ENCODE data around the gene MIB1. TPM values are rescaled to one million over a fixed set of nuclear protein-coding genes. Genes with fewer than 3 reads are reported as not detected.

MIB1 gene
- total RNA-seq, 1 experiment from 2014 or later = 56.1 TPM

GRCh38 chr18:21701621-21702020 lies 39.0 kb upstream of the MIB1 start:
- intact Hi-C loops (cut with micrococcal nuclease) = loop anchor here (5.0 kb wide), 2 partner anchors 41 to 69 kb away; partner anchors contain the start of gene MIB1
- Histone ChIP-seq H3K9me2 (ENCODE audit: insufficient read depth) (no peaks in the 10 kb centered on the region), H3K4me1 (ENCODE audit: control insufficient read depth in 1 of 2, insufficient read depth in 2 of 2, low read length in 2 of 2) (peaks cover 11 to 16% of the 10 kb centered on the region in 2 experiments; a peak in 3 of 4 replicates), H4K20me1 (ENCODE audit: insufficient read depth) (no peaks in the 10 kb centered on the region), H3K36me3 (ENCODE audit: control insufficient read depth in 1 of 2, insufficient read depth in 2 of 2, low read length in 2 of 2) (peaks cover 4 to 25% of the 10 kb centered on the region in 2 experiments; a peak in 2 of 4 replicates), H3K27ac (ENCODE audit: low read depth, low read length) (no peak overlapping the region), H2AFZ (ENCODE audit: low read depth, low read length, poor library complexity, severe bottlenecking) (no peak overlapping the region), H3K9me3 (ENCODE audit: control insufficient read depth in 1 of 2, insufficient read depth in 1 of 2, low read depth in 1 of 2, low read length in 2 of 2) (no peaks in the 10 kb centered on the region), H3K4me2 (ENCODE audit: low read length) (no peak overlapping the region), H3K27me3 (ENCODE audit: insufficient read depth, low read length) (no peaks in the 10 kb centered on the region), H3K9ac (ENCODE audit: low read length) (no peak overlapping the region), H3K79me2 (ENCODE audit: insufficient read depth, low read length) (peaks cover 28% of the 10 kb centered on the region), H3K4me3 (replicated peaks in 1 of 2; ENCODE audit: low read depth in 1 of 2, low read length in 2 of 2) (no peak overlapping the region)
- ChIA-PET CTCF (no interaction called here), POLR2A (no interaction called here), RAD21 (ENCODE audit: low non-redundant PET in 1 of 2, low total read pairs in 2 of 2, uncharacterized antibody in 2 of 2, unreplicated experiment in 2 of 2) (no interaction called here)
- ATAC-seq = no peak
- no TSS peak for BruUV-seq (replicated peaks)
- TF ChIP-seq SRF (IDR thresholded peaks at IDR 0.05; ENCODE audit: low read depth) = no peak
- TF ChIP-seq POLR2A (IDR thresholded peaks at IDR 0.05; ENCODE audit: borderline replicate concordance, extremely low read depth, insufficient read depth, insufficient read length) = no peak
- TF ChIP-seq EZH2phosphoT487 (IDR thresholded peaks at IDR 0.05; ENCODE audit: borderline replicate concordance) = no peak
- no peak for TF ChIP-seq EGR1 (IDR thresholded peaks at IDR 0.05; ENCODE audit: low read depth)
- DNase-seq (ENCODE audit: low read depth, low spot score) = no peak

DNA sequence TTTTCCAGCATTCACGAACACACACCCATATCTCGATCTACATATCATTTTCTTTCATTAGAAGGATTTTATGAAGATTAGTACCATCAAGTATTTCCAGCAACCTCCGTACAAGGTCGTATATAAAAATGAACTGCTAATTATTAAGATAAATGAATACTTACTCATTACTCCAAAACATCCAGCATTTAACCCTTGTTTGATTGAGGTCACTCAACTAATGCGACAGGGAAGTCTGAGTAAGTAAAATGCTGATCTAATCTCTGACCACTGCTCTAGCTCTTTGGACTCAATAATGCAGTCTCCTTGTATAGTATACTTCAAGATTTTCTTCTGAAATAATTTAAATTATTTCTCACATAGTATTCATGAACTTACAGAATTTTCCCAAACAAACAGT lies 38.0 kb upstream of the MIB1 start:
- Histone ChIP-seq H4K20me1 (ENCODE audit: insufficient read depth) (no peaks in the 10 kb centered on the region), H3K27ac (ENCODE audit: low read depth, low read length) (peak overlapping the region; percentile 75; the same call in 1 of the 2 replicates), H3K9me3 (ENCODE audit: control insufficient read depth in 1 of 2, insufficient read depth in 1 of 2, low read depth in 1 of 2, low read length in 2 of 2) (no peaks in the 10 kb centered on the region), H3K4me2 (ENCODE audit: low read length) (peak overlapping the region; percentile 99), H3K9me2 (ENCODE audit: insufficient read depth) (no peaks in the 10 kb centered on the region), H3K4me3 (replicated peaks in 1 of 2; ENCODE audit: low read depth in 1 of 2, low read length in 2 of 2) (peak overlapping the region in 1 of 2 experiments; percentile 92; a peak in 2 of 4 replicates), H3K27me3 (ENCODE audit: insufficient read depth, low read length) (no peaks in the 10 kb centered on the region), H2AFZ (ENCODE audit: low read depth, low read length, poor library complexity, severe bottlenecking) (no peak overlapping the region), H3K9ac (ENCODE audit: low read length) (peak overlapping the region; percentile 82), H3K36me3 (ENCODE audit: control insufficient read depth in 1 of 2, insufficient read depth in 2 of 2, low read length in 2 of 2) (peaks cover 4 to 25% of the 10 kb centered on the region in 2 experiments; a peak in 2 of 4 replicates), H3K79me2 (ENCODE audit: insufficient read depth, low read length) (peaks cover 28% of the 10 kb centered on the region), H3K4me1 (ENCODE audit: control insufficient read depth in 1 of 2, insufficient read depth in 2 of 2, low read length in 2 of 2) (peaks cover 11 to 16% of the 10 kb centered on the region in 2 experiments; a peak in 3 of 4 replicates)
- intact Hi-C loops (cut with micrococcal nuclease) = loop anchor here (5.0 kb wide), 2 partner anchors 40 to 70 kb away; partner anchors contain the start of gene MIB1
- POLR2A ChIA-PET = no interaction called here
- RAD21 ChIA-PET (ENCODE audit: low non-redundant PET in 1 of 2, low total read pairs in 2 of 2, uncharacterized antibody in 2 of 2, unreplicated experiment in 2 of 2) = no interaction called here
- no peak for ATAC-seq
- DNase-seq (ENCODE audit: low read depth, low spot score) = no peak
- TF ChIP-seq MAX (IDR thresholded peaks at IDR 0.05) = no peak
- TF ChIP-seq ELF1 (IDR thresholded peaks at IDR 0.05; ENCODE audit: borderline replicate concordance, low read depth) = no peak
- no peak for TF ChIP-seq EZH2 (IDR thresholded peaks at IDR 0.05)
- no peak for TF ChIP-seq POLR2A (IDR thresholded peaks at IDR 0.05; ENCODE audit: borderline replicate concordance, extremely low read depth, insufficient read depth, insufficient read length)
- TF ChIP-seq, protein P1, sequence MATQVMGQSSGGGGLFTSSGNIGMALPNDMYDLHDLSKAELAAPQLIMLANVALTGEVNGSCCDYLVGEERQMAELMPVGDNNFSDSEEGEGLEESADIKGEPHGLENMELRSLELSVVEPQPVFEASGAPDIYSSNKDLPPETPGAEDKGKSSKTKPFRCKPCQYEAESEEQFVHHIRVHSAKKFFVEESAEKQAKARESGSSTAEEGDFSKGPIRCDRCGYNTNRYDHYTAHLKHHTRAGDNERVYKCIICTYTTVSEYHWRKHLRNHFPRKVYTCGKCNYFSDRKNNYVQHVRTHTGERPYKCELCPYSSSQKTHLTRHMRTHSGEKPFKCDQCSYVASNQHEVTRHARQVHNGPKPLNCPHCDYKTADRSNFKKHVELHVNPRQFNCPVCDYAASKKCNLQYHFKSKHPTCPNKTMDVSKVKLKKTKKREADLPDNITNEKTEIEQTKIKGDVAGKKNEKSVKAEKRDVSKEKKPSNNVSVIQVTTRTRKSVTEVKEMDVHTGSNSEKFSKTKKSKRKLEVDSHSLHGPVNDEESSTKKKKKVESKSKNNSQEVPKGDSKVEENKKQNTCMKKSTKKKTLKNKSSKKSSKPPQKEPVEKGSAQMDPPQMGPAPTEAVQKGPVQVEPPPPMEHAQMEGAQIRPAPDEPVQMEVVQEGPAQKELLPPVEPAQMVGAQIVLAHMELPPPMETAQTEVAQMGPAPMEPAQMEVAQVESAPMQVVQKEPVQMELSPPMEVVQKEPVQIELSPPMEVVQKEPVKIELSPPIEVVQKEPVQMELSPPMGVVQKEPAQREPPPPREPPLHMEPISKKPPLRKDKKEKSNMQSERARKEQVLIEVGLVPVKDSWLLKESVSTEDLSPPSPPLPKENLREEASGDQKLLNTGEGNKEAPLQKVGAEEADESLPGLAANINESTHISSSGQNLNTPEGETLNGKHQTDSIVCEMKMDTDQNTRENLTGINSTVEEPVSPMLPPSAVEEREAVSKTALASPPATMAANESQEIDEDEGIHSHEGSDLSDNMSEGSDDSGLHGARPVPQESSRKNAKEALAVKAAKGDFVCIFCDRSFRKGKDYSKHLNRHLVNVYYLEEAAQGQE (IDR thresholded peaks at IDR 0.05; ENCODE audit: low read depth) = no peak
- TF ChIP-seq JUND (IDR thresholded peaks at IDR 0.05) = no peak
- no peak for TF ChIP-seq FOSL1 (IDR thresholded peaks at IDR 0.05; ENCODE audit: low read depth)
- no peak for TF ChIP-seq SRF (IDR thresholded peaks at IDR 0.05; ENCODE audit: low read depth)
- no peak for TF ChIP-seq EGR1 (IDR thresholded peaks at IDR 0.05; ENCODE audit: low read depth)
- no peak for TF ChIP-seq YY1 (IDR thresholded peaks at IDR 0.05; ENCODE audit: extremely low read depth, insufficient replicate concordance, low read depth, low read length)
- TF ChIP-seq POLR2AphosphoS5 (IDR thresholded peaks at IDR 0.05; ENCODE audit: low read depth, low read length) = no peak
- TF ChIP-seq, protein P2, sequence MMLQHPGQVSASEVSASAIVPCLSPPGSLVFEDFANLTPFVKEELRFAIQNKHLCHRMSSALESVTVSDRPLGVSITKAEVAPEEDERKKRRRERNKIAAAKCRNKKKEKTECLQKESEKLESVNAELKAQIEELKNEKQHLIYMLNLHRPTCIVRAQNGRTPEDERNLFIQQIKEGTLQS (IDR thresholded peaks at IDR 0.05) = no peak
- TF ChIP-seq CBX3 (IDR thresholded peaks at IDR 0.05; ENCODE audit: low read depth) = no peak
- TF ChIP-seq EZH2phosphoT487 (IDR thresholded peaks at IDR 0.05; ENCODE audit: borderline replicate concordance) = no peak
- CTCF ChIA-PET = no interaction called here
- BruUV-seq (replicated peaks) = no TSS peak

Data from HCT116 (cell line).